Liver (tissue), 9 donors: ENCODE data around the gene TNNC2. TPM values are rescaled to one million over a fixed set of nuclear protein-coding genes. Genes with fewer than 3 reads are reported as not detected.

ENCODE experiments used
- DNase-seq: peaks from one replicate; pipeline ENCODE4 v3.0.0-alpha.2; 2017; ENCODE audit warnings: low spot score
- H3K27ac ChIP-seq, 2 donors: one replicate each; pipeline ENCODE4 v1.7.0; 2013; ENCODE audit warnings: inconsistent platforms in 2 of 2, low read length in 2 of 2, control low read depth in 1 of 2, low read depth in 1 of 2, mild to moderate bottlenecking in 1 of 2
- H3K27me3 ChIP-seq, 4 donors: one replicate each; pipeline versions ENCODE4 v1.6.1 to v1.7.0; 2013; ENCODE audit warnings: low read length in 3 of 4, inconsistent platforms in 1 of 4, mild to moderate bottlenecking in 1 of 4, moderate library complexity in 1 of 4; ENCODE audit not compliant: control insufficient read depth in 4 of 4, insufficient read depth in 4 of 4
- H3K36me3 ChIP-seq, 4 donors: one replicate each; pipeline versions ENCODE4 v1.6.1 to v1.7.0; 2013; ENCODE audit warnings: low read length in 3 of 4, mild to moderate bottlenecking in 3 of 4, low read depth in 1 of 4, moderate library complexity in 1 of 4; ENCODE audit not compliant: control insufficient read depth in 4 of 4, insufficient read depth in 3 of 4
- H3K4me1 ChIP-seq, 4 donors: one replicate each; pipeline versions ENCODE4 v1.6.1 to v1.7.0; 2013; ENCODE audit warnings: low read length in 3 of 4, mild to moderate bottlenecking in 3 of 4, moderate library complexity in 1 of 4; ENCODE audit not compliant: control insufficient read depth in 4 of 4, insufficient read depth in 4 of 4
- H3K4me3 ChIP-seq, 3 donors: one replicate each; pipeline versions ENCODE4 v1.6.1 to v1.7.0; 2013; ENCODE audit warnings: low read length in 3 of 3, control low read depth in 1 of 3, low read depth in 1 of 3, mild to moderate bottlenecking in 1 of 3
- H3K9ac ChIP-seq, 2 donors: one replicate each; pipeline ENCODE4 v1.7.0; 2013; ENCODE audit warnings: low read length in 2 of 2, mild to moderate bottlenecking in 2 of 2, moderate library complexity in 2 of 2, control low read depth in 1 of 2, low read depth in 1 of 2
- H3K9me3 ChIP-seq, 4 donors: one replicate each; pipeline versions ENCODE4 v1.6.1 to v1.7.0; 2013; ENCODE audit warnings: low read length in 3 of 4; ENCODE audit not compliant: control insufficient read depth in 4 of 4
- ATF3 ChIP-seq: IDR thresholded peaks from 2 replicates; pipeline ENCODE4 v1.6.1; 2016; ENCODE audit warnings: antibody characterized with exemption
- EGR1 ChIP-seq, 2 donors: IDR thresholded peaks; 2 replicates each; pipeline ENCODE4 v1.6.1; 2016 to 2018; ENCODE audit warnings: antibody characterized with exemption in 2 of 2, low read depth in 2 of 2
- FOXA1 ChIP-seq: IDR thresholded peaks from 2 replicates; pipeline ENCODE4 v1.6.1; 2016; ENCODE audit warnings: antibody characterized with exemption
- FOXA2 ChIP-seq: IDR thresholded peaks from 2 replicates; pipeline ENCODE4 v1.6.1; 2016; ENCODE audit warnings: antibody characterized with exemption
- GABPA ChIP-seq, 2 donors: IDR thresholded peaks in 1 of 2; conservative IDR thresholded peaks in 1 of 2; 2 replicates each; pipeline ENCODE4 v1.6.1; 2016; ENCODE audit warnings: antibody characterized with exemption in 2 of 2, mild to moderate bottlenecking in 1 of 2, moderate library complexity in 1 of 2
- HNF4A ChIP-seq, 2 donors: conservative IDR thresholded peaks; 2 replicates each; pipeline ENCODE4 v1.6.1; 2016; ENCODE audit warnings: antibody characterized with exemption in 2 of 2, mild to moderate bottlenecking in 2 of 2
- HNF4G ChIP-seq: IDR thresholded peaks from 2 replicates; pipeline ENCODE4 v1.6.1; 2016; ENCODE audit warnings: antibody characterized with exemption
- JUND ChIP-seq, 2 donors: IDR thresholded peaks; 2 replicates each; pipeline ENCODE4 v1.6.1; 2016; ENCODE audit warnings: antibody characterized with exemption in 2 of 2
- NR2F2 ChIP-seq: IDR thresholded peaks from 2 replicates; pipeline ENCODE4 v1.6.1; 2016; ENCODE audit warnings: antibody characterized with exemption
- RXRA ChIP-seq, 2 donors: IDR thresholded peaks; 2 replicates each; pipeline ENCODE4 v1.6.1; 2017 to 2018; ENCODE audit warnings: antibody characterized with exemption in 2 of 2, mild to moderate bottlenecking in 1 of 2
- SP1 ChIP-seq: IDR thresholded peaks from 2 replicates; pipeline ENCODE4 v1.6.1; 2018; ENCODE audit warnings: antibody characterized with exemption, mild to moderate bottlenecking
- TAF1 ChIP-seq: conservative IDR thresholded peaks from 2 replicates; pipeline ENCODE4 v1.6.1; 2016; ENCODE audit warnings: antibody characterized with exemption, mild to moderate bottlenecking
- YY1 ChIP-seq: IDR thresholded peaks from 2 replicates; pipeline ENCODE4 v1.6.1; 2016; ENCODE audit warnings: antibody characterized with exemption, mild to moderate bottlenecking
- ZBTB33 ChIP-seq: IDR thresholded peaks from 2 replicates; pipeline ENCODE4 v1.6.1; 2016; ENCODE audit warnings: antibody characterized with exemption
- WGBS: extraction: QIAGEN DNeasy Blood & Tissue Kit; methylation state at CpG from one replicate; pipeline ENCODE4 v1.1.7; 2013; 5-methylcytosine and 5-hydroxymethylcytosine counted together
- polyA plus RNA-seq, 2 donors: library from polyadenylated mRNA; stranded (reverse) in 1 of 2; unstranded in 1 of 2; fragments of 200-250 nt in 1 of 2; fragments of >200 nt in 1 of 2; fragmentation: Nextera tagmentation in 1 of 2; extraction: Ambion mirVana in 1 of 2; gene quantifications; one replicate each; pipeline versions ENCODE4 v1.2.1 to v1.2.3, GENCODE V29; 2013 to 2015
- total RNA-seq, 2 donors: library from RNA; depleted of rRNA; stranded (reverse); fragments of >200 nt; gene quantifications; one replicate each; pipeline ENCODE4 v1.2.3, GENCODE V29; 2014
- TF ChIP-seq, protein P1 (sequence below): IDR thresholded peaks from 2 replicates; pipeline ENCODE4 v1.6.1; 2016; ENCODE audit warnings: antibody characterized with exemption
- TF ChIP-seq, protein P2 (sequence below): fragments of 150-350 bp; IDR thresholded peaks from 2 replicates; pipeline ENCODE4 v1.5.1; 2017; ENCODE audit warnings: improper control_type of control experiment, low read depth, low read length; ENCODE audit not compliant: missing input control
- donor health status: healthy.
- donor health status: healthy.
- donor health status: healthy.
- donor health status: healthy.
- donor health status: healthy.

Gene TNNC2
- total and polyA plus RNA-seq, 4 donors = 0.12 to 0.33 (median 0.31) TPM; not detected in 1

- no peak overlapping the region for H3K4me3 ChIP-seq
- H3K36me3 ChIP-seq = no peaks in the 10 kb centered on the region
- 11% methylated on average over 24 of the region's 24 CpGs for WGBS
- no peak for DNase-seq
- H3K9me3 ChIP-seq = no peaks in the 10 kb centered on the region
- H3K4me1 ChIP-seq = peaks cover 0 to 7% (median 1%) of the 10 kb centered on the region in 4 donors
- peaks cover 0 to 8% (median 3%) of the 10 kb centered on the region in 4 donors for H3K27me3 ChIP-seq
- H3K9ac ChIP-seq = no peak overlapping the region
- no peak overlapping the region for H3K27ac ChIP-seq
- TF ChIP-seq GABPA (IDR thresholded peaks at IDR 0.05 in 1 of 2, conservative IDR thresholded peaks at IDR 0.05 in 1 of 2) (no peak), NR2F2 (no peak), FOXA1 (no peak), YY1 (no peak), RXRA (IDR thresholded peaks at IDR 0.05) (no peak), TAF1 (no peak), EGR1 (IDR thresholded peaks at IDR 0.05; ENCODE audit: low read depth in 2 of 2) (no peak), JUND (IDR thresholded peaks at IDR 0.05) (no peak), SP1 (no peak), ATF3 (no peak), FOXA2 (no peak), HNF4G (no peak)
- TF ChIP-seq, protein P1, sequence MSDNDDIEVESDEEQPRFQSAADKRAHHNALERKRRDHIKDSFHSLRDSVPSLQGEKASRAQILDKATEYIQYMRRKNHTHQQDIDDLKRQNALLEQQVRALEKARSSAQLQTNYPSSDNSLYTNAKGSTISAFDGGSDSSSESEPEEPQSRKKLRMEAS = no peak
- TF ChIP-seq, protein P2, sequence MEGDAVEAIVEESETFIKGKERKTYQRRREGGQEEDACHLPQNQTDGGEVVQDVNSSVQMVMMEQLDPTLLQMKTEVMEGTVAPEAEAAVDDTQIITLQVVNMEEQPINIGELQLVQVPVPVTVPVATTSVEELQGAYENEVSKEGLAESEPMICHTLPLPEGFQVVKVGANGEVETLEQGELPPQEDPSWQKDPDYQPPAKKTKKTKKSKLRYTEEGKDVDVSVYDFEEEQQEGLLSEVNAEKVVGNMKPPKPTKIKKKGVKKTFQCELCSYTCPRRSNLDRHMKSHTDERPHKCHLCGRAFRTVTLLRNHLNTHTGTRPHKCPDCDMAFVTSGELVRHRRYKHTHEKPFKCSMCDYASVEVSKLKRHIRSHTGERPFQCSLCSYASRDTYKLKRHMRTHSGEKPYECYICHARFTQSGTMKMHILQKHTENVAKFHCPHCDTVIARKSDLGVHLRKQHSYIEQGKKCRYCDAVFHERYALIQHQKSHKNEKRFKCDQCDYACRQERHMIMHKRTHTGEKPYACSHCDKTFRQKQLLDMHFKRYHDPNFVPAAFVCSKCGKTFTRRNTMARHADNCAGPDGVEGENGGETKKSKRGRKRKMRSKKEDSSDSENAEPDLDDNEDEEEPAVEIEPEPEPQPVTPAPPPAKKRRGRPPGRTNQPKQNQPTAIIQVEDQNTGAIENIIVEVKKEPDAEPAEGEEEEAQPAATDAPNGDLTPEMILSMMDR = no peak
Observed at GRCh38 chr20:45822857-45823256, 4.3 kb downstream of the TNNC2 start.

- DNase-seq = no peak
- TF ChIP-seq, protein P2 = no peak
- no peak for TF ChIP-seq TAF1
- TF ChIP-seq JUND (IDR thresholded peaks at IDR 0.05) = no peak
- TF ChIP-seq HNF4G = no peak
- no peak for TF ChIP-seq RXRA (IDR thresholded peaks at IDR 0.05)
- TF ChIP-seq EGR1 (IDR thresholded peaks at IDR 0.05; ENCODE audit: low read depth in 2 of 2) = no peak
- no peak for TF ChIP-seq ZBTB33
- no peak for TF ChIP-seq YY1
- no peak for TF ChIP-seq HNF4A (conservative IDR thresholded peaks at IDR 0.05)
- H3K27ac ChIP-seq = no peak overlapping the region
- peaks cover 0 to 8% (median 3%) of the 10 kb centered on the region in 4 donors for H3K27me3 ChIP-seq
- no peak overlapping the region for H3K4me3 ChIP-seq
- WGBS = 67% methylated on average over 2 of the region's 2 CpGs
- H3K36me3 ChIP-seq = no peaks in the 10 kb centered on the region
- peaks cover 0 to 7% (median 1%) of the 10 kb centered on the region in 4 donors for H3K4me1 ChIP-seq
- H3K9me3 ChIP-seq = no peaks in the 10 kb centered on the region
- H3K9ac ChIP-seq = no peak overlapping the region
Observed at GRCh38 chr20:45821947-45822346, 5.2 kb downstream of the TNNC2 start.
